SJSA1 (cell line): ENCODE data around the gene CRTAC1. TPM values are rescaled to one million over a fixed set of nuclear protein-coding genes. Genes with fewer than 3 reads are reported as not detected.

Experiments used
- DNase-seq, 2 experiments: peaks; one replicate each; pipeline ENCODE4 v3.0.0-alpha.2; 2015 to 2020; ENCODE audit warnings: low spot score in 2 of 2, low read depth in 1 of 2
- H3K27ac ChIP-seq: fragments of 250-450 bp; sonication (Bioruptor Pico); 2 replicates; pipeline ENCODE4 v1.5.1; 2020; ENCODE audit warnings: mild to moderate bottlenecking, moderate library complexity
- H3K27me3 ChIP-seq: fragments of 250-450 bp; sonication (Bioruptor Pico); replicated peaks from 2 replicates; pipeline ENCODE4 v1.5.1; 2020; ENCODE audit warnings: mild to moderate bottlenecking, moderate library complexity
- H3K36me3 ChIP-seq: fragments of 250-450 bp; sonication (Bioruptor Pico); 2 replicates; pipeline ENCODE4 v1.5.1; 2020; ENCODE audit warnings: mild to moderate bottlenecking
- H3K4me1 ChIP-seq: fragments of 250-450 bp; sonication (Bioruptor Pico); replicated peaks from 2 replicates; pipeline ENCODE4 v1.6.1; 2021; ENCODE audit warnings: mild to moderate bottlenecking
- H3K4me3 ChIP-seq: fragments of 250-450 bp; sonication (Bioruptor Pico); 2 replicates; pipeline ENCODE4 v1.5.1; 2020; ENCODE audit warnings: mild to moderate bottlenecking
- H3K9me3 ChIP-seq: fragments of 250-450 bp; sonication (Bioruptor Pico); replicated peaks from 2 replicates; pipeline ENCODE4 v1.5.1; 2020; ENCODE audit warnings: mild to moderate bottlenecking
- total RNA-seq: library from RNA; depleted of rRNA; stranded (reverse); fragments of >200 nt; shearing (Covaris generic); gene quantifications from 2 replicates; pipeline ENCODE4 v1.2.3, GENCODE V29; 2014

Gene CRTAC1
- total RNA-seq, 1 experiment from 2014 or later, result not detected

DNA sequence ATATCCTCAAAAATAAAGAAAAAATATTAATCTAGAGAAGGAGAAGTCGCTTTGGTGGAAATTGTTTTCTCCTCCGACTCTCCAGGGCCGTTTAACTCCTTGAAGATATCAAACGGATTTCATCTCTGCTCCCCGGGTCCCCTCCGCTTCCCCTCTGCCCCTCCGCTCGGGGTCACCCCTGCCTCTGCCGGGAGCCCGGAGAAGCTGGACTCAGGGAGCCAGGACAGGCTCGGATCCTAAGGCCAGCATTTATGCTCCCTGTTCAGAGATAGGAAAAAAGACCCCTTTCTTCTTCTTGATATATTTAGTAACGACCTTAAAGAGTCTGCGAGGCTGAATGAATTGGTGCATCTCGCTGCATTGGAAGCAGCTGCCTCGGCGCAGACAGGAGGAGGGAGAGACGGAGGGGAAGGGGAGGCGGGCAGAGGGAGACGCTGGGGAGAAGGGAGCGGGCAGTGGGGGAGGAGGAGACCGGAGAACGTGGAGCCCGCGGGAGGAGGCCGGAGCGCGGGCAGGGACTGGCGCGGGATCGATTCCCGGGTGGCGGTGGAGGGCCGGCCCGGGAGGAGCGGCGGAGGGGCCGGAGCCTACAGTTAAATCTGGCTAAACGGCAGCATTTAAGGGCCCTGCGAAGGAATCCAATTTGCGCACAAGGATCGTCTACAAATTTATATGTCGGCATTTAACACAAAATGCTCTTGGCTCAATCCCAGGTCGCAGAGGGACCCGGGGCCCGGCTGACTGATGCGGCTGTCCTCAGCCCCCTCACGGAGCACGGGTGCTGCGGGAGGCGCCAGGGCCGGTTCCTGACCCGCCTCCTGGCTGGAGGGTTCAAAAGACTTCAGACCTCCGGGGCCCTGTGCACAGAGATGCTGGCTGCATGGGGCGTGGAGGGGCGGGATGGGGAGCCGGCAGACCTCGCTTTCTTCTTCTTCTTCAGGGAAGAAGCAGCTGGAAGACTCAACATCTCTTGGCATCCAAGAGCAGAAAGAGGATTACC lies 55.6 kb downstream of the CRTAC1 start:
- Histone ChIP-seq H3K9me3 (0 out of 2 replicates have a peak, but pooled peaks cover 2% of the 10 kb centered on the region), H3K27ac (no peak overlapping the region), H3K36me3 (no peaks in the 10 kb centered on the region), H3K4me3 (no peak overlapping the region), H3K27me3 (peaks cover 38% of the 10 kb centered on the region), H3K4me1 (no peaks in the 10 kb centered on the region)
- no peak for DNase-seq

DNA sequence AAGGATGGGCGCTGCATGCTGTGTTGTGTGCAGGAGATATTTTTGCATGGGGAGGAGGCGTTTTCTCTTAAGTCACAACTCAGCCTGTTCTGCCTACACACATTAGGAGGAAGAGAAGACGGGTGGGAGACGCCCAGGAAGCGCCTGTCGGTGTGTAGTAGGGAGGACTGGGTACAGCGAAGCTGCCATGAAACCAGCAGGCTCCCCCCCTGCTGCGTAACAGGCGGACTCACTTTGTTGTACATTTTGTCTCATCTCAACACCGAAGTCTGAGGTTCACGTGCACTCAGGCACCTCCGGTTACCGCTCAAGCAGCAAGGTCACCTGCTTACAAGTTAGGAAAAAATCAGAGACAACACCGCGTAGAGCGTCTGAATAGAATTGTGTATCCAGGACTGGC lies 56.3 kb downstream of the CRTAC1 start:
- Histone ChIP-seq H3K27ac (no peak overlapping the region), H3K4me3 (no peak overlapping the region), H3K36me3 (no peaks in the 10 kb centered on the region), H3K4me1 (no peaks in the 10 kb centered on the region), H3K9me3 (0 out of 2 replicates have a peak, but pooled peaks cover 2% of the 10 kb centered on the region), H3K27me3 (peaks cover 43% of the 10 kb centered on the region)
- no peak for DNase-seq

DNA sequence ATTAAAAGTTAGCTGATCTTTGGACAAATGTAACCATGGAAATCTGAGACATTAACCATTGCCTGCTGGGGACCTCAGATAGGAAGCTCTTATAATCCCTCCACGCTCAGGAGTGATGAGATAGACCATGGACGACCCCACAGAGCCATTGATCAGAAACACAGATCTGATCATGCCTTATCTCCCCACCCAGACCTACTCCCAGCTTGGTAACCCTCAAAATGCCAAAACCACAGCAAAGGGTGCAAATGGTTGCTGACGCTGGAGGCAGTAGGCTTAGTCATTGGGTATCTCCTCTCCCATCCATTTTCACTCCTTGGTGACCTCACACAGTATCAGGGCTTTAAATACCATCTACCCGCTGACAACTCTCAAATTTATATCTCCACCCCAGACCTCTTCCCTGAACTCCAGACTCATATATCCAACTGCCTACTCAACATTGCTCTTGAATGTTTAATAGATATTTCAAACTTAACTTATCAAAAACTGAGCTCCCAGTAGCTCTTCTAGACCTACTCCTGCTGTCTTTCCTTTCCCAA lies 60.8 kb downstream of the CRTAC1 start:
- Histone ChIP-seq H3K4me1 (no peaks in the 10 kb centered on the region), H3K9me3 (no peaks in the 10 kb centered on the region), H3K27me3 (peaks cover 35% of the 10 kb centered on the region), H3K36me3 (no peaks in the 10 kb centered on the region), H3K27ac (no peak overlapping the region), H3K4me3 (no peak overlapping the region)
- no peak for DNase-seq

DNA sequence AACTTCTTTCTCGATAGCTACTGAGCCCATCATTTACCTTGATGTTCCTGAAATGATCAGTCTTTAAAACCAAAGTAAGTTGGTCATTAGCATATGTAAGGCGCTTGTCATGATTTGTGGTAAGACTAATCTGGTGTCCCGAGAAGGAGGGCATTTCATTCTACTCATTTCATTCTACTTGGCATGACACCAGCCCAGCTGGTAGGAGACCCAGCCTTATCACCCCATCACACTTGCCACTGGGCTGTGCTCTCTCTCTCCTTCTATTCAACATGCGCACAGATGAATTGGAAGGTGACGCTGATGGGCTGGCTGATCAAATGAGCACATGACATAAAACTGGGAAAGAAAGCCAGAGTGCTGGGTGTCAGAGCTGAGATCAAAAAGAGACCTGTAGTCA lies 65.7 kb downstream of the CRTAC1 start:
- no peak overlapping the region for H3K27ac ChIP-seq
- no peak overlapping the region for H3K4me3 ChIP-seq
- no peaks in the 10 kb centered on the region for H3K4me1 ChIP-seq
- peaks cover 21% of the 10 kb centered on the region for H3K27me3 ChIP-seq
- H3K9me3 ChIP-seq, result no peaks in the 10 kb centered on the region
- H3K36me3 ChIP-seq, result no peaks in the 10 kb centered on the region
- DNase-seq, result no peak

DNA sequence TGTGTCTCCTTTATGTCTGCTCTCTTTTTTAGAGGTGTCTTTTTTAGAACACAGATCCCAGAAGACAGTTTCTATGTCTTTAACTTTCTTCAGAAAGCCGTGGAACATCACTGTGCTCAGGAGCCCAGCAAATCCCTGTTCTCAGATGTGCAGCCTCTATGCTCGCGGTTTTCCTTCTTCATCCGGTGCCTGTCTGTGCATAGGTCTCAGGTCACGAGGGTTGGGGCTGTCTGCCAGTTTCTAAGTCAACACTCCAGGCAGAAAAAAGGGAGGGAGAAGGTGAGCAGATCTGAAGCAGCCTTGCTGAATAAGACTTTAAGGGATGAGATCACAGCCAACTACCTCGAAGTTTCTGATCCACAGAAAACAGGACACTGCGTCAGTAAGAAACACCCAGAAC lies 68.5 kb downstream of the CRTAC1 start:
- H3K4me1 ChIP-seq, result no peaks in the 10 kb centered on the region
- H3K4me3 ChIP-seq, result no peak overlapping the region
- H3K9me3 ChIP-seq, result no peaks in the 10 kb centered on the region
- H3K27me3 ChIP-seq, result peaks cover 13% of the 10 kb centered on the region
- DNase-seq, result no peak
- H3K27ac ChIP-seq, result no peak overlapping the region
- no peaks in the 10 kb centered on the region for H3K36me3 ChIP-seq

DNA sequence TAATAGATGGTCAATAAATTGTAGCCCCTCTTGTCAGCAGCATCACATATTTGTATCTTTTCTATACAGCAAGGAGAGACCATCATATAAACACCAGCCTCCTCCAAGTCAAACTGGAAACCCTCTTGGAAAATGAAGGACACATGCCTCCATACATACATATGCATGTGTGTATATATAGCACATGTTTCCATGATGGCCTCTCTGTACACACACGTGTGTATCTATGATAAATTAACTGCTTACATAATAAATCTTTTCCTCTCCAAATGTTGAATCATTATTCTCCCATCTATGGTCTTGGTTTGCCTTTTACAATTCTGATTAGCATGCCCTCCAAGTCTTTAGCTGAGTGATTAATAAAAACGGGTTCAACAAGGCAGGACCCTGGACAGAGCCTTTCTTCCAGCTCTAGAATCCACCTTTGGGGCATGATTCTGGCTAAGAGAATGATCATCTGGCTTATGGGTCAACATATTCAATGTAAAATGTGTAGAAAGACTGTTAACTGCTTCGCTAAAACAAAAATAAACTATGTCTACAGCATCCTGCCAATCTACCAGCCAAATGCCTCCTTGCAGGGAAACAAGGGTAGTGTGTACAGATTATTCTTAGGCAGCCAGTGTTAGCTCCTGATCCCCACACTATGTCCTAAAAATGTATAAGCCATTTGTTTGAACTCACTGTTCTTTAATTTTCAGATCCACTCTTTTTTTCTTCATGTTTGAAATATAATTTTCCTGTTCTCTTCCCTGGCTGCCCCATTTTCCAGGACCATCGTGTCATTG lies 70.0 kb downstream of the CRTAC1 start:
- H3K4me3 ChIP-seq, result no peak overlapping the region
- peaks cover 13% of the 10 kb centered on the region for H3K27me3 ChIP-seq
- no peak overlapping the region for H3K27ac ChIP-seq
- no peaks in the 10 kb centered on the region for H3K36me3 ChIP-seq
- H3K9me3 ChIP-seq, result no peaks in the 10 kb centered on the region
- no peak for DNase-seq
- no peaks in the 10 kb centered on the region for H3K4me1 ChIP-seq

DNA sequence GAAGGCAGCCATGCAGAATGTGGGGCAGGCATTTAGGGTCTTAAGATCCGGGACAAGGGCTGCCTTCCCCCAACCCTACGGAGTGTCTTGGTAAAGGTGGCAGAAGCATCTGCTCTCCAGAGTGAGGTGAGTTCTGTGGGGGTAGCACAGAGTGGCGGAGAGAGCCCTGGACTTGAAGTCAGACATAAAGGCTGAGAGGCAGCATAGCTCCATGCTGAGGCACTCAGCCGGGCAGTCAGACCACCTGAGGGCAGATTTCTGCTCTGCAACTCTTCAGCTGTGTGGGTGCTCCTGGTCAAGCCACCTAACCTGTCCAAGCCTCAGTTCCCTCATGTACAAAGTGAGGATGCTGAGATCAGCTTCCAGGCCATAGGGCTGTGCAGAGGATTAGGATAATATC lies 81.0 kb downstream of the CRTAC1 start:
- Histone ChIP-seq H3K27me3 (no peaks in the 10 kb centered on the region; the same call in none of the 2 replicates), H3K4me1 (no peaks in the 10 kb centered on the region), H3K27ac (no peak overlapping the region)

DNA sequence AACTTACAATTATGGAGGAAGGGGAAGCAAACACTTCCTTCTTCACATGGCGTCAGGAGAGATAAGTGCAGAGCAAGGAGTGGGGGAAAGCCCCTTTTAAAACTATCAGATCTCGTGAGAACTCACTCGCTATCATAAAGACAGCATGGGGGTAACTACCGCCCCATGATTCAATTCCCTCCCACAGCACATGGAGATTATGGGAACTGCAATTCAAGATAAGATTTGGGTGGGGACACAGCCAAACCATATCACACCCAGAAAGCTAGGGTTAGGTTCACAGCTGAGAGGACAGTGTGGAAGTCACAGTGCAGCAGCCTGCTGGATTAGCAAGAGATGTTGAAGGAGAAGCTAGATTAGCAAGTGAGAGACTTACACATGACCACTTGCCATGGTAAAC lies 81.6 kb downstream of the CRTAC1 start:
- no peak overlapping the region for H3K4me3 ChIP-seq
- H3K9me3 ChIP-seq, result no peaks in the 10 kb centered on the region
- no peak for DNase-seq

More for the DNA sequence above, 81.0 kb downstream of the CRTAC1 start:
- DNase-seq, result no peak
- Histone ChIP-seq H3K9me3 (no peaks in the 10 kb centered on the region), H3K4me3 (no peak overlapping the region), H3K36me3 (no peaks in the 10 kb centered on the region)

DNA sequence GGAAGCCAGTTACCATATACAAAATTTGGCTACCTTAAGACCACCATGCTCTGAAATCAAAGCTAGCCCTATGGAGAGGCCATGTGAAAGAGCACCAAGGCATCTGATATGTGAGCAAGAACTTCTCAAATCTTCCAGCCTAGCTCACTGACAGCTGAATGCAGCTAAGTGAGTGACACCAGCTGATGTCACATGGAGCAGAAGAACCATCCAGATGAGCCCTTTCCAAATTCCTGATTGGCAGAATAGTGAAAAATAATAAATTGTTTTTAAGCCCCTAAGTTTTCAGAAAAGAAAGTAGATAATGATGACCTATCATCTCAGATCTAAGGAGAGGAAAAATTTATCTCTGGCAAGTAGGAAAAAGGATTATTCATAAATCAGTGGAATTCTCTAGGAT lies 85.6 kb downstream of the CRTAC1 start:
- Histone ChIP-seq H3K36me3 (no peaks in the 10 kb centered on the region), H3K4me3 (no peak overlapping the region), H3K9me3 (no peaks in the 10 kb centered on the region), H3K27ac (no peak overlapping the region), H3K27me3 (no peaks in the 10 kb centered on the region; the same call in 1 of the 2 replicates), H3K4me1 (no peaks in the 10 kb centered on the region)
- no peak for DNase-seq

More for the DNA sequence above, 81.6 kb downstream of the CRTAC1 start:
- no peaks in the 10 kb centered on the region; the same call in none of the 2 replicates for H3K27me3 ChIP-seq
- no peaks in the 10 kb centered on the region for H3K4me1 ChIP-seq
- H3K27ac ChIP-seq, result no peak overlapping the region
- no peaks in the 10 kb centered on the region for H3K36me3 ChIP-seq

DNA sequence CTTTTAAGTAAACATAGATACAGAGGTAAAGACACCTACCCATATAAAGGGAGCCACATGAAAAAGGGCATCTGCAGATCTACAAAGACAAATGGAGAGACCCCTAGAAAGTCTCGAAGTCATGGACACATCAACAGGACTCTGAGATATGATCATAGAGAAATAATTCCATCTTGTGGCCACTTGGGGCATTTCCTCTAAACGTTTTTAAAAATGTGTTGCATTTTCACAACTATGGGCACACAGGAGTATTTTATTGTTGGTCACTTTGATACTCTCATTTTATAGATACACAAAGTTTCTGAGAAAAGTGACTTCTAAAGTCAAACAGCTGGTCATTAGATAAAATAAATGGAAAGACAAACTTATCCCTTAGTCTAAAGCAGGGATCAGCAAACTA lies 87.1 kb downstream of the CRTAC1 start:
- Histone ChIP-seq H3K36me3 (no peaks in the 10 kb centered on the region), H3K4me1 (no peaks in the 10 kb centered on the region), H3K4me3 (no peak overlapping the region), H3K9me3 (no peaks in the 10 kb centered on the region), H3K27ac (no peak overlapping the region), H3K27me3 (no peaks in the 10 kb centered on the region; the same call in 1 of the 2 replicates)
- no peak for DNase-seq

DNA sequence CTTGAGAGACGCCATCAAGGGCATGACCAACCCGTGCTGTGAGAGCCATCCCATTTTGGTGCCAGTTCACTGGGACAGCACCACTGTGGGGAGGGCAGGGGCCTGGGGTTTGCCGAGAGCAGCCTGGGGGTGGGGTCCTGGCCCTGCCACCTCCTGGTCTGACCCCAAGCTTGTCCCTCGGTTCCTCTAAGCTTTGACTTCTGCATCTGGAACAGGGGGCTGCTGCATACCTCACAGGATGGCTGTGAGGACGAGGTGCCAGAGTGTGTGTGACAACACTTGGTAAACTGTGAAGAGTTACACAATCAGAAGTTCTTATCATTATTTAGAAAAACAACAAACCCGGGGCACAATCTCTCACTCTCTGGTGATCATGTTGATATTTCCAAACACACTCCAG lies 89.9 kb downstream of the CRTAC1 start:
- Histone ChIP-seq H3K27me3 (no peaks in the 10 kb centered on the region), H3K4me3 (no peak overlapping the region), H3K27ac (no peak overlapping the region), H3K9me3 (no peaks in the 10 kb centered on the region), H3K36me3 (no peaks in the 10 kb centered on the region), H3K4me1 (no peaks in the 10 kb centered on the region)
- no peak for DNase-seq

DNA sequence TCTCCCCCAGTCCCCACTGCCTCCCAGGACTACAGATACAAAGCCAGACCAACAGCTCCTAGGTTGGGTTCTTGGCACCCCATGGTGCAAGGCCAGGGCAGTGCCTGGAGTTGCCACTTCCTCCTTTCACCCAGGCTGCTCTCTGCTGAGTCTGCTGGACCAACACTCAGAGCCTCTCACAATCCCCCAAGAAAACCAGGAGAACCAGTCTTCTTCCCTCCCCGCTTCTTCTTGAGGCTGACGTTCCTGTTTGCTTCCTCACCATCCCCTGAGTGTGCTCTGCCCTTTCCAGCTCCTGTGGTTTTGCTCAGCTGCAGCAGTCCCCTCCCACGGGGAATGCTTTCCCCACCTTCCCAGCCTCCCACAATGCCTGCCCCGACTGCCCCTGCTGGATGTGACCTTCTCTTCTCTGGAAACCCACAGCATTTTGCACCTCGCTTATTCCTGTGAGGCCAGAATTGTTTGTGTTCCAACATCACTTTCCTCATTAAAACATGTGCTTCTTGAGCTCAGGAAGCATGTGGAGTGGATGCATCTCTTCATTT lies 90.9 kb downstream of the CRTAC1 start:
- Histone ChIP-seq H3K4me3 (no peak overlapping the region), H3K27me3 (no peaks in the 10 kb centered on the region), H3K27ac (no peak overlapping the region), H3K36me3 (no peaks in the 10 kb centered on the region), H3K9me3 (no peaks in the 10 kb centered on the region), H3K4me1 (no peaks in the 10 kb centered on the region)
- no peak for DNase-seq

DNA sequence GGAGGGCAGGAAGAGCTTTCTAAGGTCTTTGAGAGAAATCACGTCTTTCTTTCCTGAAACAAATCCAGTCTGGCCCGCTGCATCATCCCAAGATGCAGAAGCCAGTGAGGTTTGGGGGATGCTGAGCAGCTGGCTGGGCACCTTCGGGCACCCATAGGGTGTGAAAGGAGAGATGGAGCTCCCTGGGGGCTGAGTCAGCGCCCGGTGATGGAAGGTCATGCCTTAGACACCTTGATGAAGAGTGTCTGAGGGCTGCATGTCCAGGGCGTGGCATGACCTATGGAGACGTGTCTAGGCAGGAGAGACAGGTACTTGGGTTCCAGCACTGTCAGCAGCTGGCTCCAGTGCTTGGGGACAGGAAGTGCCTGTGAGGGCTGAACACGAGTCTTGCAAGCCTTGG lies 92.5 kb downstream of the CRTAC1 start:
- DNase-seq, result no peak
- Histone ChIP-seq H3K27me3 (no peaks in the 10 kb centered on the region), H3K36me3 (no peaks in the 10 kb centered on the region), H3K4me1 (no peaks in the 10 kb centered on the region), H3K4me3 (no peak overlapping the region), H3K27ac (no peak overlapping the region), H3K9me3 (no peaks in the 10 kb centered on the region)
